Ramos (cell line): ENCODE results near the gene TPRKB.
"Not testable (repeated sequence)": the region's sequence is repeated elsewhere in the genome, so short reads cannot be mapped to it uniquely, and the experiment has no call there.

Experiments used
- in situ Hi-C: fragments of 300-500 bp; cut with MboI; formaldehyde crosslinking; loops from one replicate; pipeline ENCODE4 v1.14.3; 2022; ENCODE audit warnings: low sequenced_read_pairs; ENCODE audit not compliant: unreplicated experiment

The TPRKB gene

DNA sequence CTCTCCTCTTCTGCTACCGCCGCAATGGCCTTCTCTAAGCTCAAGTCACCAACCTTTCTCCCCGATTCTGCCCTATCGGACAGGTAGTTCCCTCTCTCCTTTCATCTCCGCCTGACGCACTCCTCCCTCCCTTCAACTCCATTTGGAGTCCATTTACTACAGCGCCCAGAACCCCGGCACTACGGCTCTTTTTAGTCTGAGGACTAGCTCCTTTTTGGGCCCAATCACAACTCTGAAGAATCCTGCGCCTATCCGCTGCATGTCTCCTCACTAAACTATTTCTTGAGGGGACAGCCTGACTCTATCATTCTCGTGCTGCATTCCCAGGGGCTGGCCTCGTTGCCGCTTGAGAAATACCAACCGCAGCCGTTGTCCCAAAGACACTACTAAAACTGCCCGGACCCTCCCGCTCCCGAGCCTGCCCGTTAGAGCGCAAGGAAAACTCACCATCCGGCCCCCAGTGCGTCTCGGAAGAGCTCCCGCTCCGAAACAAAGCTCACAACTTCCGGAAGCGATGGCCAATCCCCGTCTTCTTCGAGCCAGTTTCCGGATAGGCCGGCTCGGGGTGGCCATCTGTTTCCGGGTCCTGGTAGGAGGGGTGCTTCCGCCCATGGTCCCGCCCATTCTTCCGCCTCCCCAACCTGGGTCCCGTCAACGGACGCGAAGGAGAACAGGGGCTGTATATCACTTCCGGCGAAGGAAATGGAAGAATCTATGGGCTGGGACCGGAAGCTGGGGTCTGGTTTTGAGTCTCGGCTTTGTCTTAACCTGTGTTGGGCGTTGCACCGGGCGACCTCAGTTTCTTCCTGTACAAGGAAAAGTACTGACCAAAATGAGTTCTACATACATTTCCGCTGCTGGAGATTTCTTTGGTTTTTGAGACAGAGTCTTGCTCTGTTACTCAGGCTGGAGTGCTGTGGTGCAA is at the start of gene TPRKB:
TPRKB (minus strand) TSS at position 491 of the 925 bp plus-strand sequence. CDS start 2,776 bp downstream, outside the sequence.
- in situ Hi-C loops, result no loop called here

DNA sequence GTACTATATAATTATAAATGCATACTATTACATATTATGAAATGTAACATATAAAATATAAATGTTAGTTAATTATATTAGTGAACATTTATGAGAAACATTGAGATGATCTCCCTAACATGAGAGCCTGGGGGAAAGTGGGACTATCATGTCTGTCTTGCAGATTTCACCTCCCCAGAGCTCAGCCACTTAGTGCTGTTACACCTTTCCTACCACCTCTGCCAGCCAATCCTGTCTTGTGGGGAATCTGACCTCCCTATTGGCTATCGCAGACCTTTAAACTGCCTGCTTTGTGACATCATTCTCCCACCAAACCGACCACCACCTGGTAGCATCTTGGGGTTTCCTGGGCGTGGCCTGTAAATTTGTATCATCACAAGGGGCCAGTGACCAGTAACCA is 46.7 kb upstream of the TPRKB start, which contains the start of gene C2orf78:
C2orf78 (plus strand) TSS at position 301 of the 400 bp plus-strand sequence. CDS start 127 bp downstream, outside the sequence.
- in situ Hi-C loops, result not testable (repeated sequence)

DNA sequence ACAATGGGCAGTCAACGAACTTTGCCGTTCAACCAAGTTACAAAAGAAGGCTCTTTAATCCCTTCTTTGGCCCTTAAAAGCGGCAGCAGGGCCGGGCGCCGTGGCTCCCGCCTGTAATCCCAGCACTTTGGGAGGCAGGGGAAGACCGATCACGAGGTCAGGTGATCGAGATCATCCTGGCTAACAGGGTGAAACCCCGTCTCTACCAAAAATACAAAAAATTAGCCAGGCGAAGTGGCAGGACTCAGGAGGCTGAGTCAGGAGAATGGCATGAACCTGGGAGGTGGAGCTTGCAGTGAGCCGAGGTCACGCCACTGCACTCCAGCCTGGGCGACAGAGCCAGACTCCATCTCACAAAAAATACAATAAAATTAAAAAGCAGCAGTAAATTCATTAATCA is 46.3 kb upstream of the TPRKB start:
- in situ Hi-C loops, result not testable (repeated sequence)

DNA sequence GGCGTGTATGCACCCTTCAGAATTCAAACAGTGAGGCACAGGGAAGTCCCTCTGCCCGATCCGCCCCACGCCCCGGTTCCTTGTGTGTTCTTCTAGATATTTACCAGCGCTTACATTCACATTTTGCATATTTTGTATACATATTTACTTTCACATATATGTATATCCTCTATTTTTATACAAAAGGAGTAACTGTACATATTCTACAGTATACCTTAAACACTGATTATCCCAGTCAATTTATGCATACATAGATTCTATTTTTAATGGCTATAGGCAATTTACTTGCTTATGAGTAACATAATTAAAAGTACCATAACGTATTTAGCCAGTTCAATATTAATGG is 43.1 kb upstream of the TPRKB start:
- in situ Hi-C loops, result no loop called here

DNA sequence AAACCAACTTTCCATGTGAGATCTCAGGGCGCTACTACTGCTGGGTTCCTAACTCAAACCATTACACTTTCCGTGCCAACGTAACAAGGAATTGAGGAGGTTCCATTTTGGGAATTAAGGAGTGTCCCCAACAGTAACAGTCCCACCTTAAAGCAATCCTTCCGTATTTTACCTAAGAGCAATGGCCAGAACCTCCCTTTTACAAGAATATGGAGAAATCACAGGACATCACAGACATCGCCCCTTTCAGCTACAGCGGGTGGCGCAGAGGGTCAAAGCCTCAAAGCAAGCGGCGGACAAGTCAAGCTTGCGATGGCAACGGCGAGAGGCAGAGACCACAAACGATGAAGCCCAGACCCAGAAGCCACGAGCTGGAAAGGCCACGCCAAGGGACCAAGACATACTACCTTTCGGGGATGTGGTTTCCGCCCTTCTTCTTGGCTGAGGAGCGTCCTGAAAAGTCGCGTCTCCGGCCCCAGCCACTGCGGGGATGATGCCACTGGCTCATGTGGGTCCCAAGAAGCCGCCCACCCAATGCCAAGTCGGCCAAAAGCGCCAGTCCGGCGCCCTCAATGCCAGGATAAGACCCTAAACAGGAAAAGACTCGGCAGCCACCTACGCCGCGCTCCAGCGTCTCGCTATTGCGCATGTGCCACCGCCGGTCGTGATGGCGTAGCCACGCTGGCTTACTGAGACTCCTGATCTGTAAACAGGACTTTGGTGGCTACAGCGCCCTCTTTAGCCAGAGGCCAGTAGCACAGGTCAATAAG is 42.5 kb upstream of the TPRKB start, which contains the start of gene DUSP11:
DUSP11 (minus strand) TSS at position 637 of the 770 bp plus-strand sequence; CDS start at position 508, 129 bp downstream.
- in situ Hi-C loops, result no loop called here

DNA sequence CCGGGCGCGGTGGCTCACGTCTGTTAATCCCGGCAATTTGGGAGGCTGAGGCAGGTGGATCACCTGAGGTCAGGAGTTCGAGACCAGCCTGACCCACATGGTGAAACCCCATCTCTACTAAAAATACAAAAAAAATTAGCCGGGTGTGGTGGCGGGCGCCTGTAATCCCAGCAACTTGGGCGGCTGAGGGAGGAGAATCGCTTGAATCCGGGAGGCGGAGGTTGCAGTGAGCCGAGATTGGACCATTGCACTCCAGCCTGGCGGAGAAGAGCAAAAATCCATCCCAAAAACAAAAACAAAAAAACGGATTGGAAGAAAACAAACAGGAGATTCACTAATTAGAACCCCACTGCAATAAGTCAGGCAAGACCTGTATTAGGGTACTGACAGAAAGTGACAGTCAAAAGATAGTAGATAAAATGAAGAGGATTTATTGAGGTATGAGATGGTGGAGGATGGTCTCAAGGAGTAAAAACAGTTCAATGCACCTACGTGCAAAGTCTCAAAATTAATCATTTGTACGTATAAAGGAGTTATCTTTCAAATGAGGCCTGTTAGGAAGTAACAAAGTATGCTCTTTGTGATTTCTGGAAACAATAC is 41.8 kb upstream of the TPRKB start:
- in situ Hi-C loops, result not testable (repeated sequence)

DNA sequence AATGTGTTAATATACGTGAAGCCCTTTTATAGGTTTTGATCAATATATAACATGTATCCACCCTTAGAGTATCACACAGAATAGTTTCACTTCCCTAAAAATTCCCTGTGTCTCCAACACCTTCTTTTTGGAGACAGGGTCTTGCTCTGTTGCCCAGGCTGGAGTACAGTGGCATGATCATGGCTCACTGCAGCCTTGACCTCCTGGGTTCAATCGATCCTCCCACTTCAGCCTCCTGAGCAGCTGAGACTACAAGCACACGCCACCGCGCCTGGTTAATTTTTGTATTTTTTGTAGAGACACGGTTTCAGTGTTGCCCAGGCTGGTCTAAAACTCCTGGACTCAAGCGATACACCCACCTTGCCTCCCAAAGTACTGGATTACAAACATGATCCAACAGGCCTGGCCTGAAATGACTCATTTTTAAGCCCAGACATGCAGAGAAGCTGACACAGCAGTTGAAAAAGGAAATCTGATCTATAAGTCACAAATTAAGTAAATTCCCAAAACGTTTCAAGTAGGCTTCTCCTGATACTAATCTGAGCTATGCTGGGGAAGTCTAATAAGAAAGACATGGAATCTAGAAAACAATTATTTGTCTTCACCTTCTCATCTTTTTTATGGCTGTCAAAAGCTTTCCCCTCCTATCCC is 39.8 kb upstream of the TPRKB start:
- in situ Hi-C loops, result no loop called here

DNA sequence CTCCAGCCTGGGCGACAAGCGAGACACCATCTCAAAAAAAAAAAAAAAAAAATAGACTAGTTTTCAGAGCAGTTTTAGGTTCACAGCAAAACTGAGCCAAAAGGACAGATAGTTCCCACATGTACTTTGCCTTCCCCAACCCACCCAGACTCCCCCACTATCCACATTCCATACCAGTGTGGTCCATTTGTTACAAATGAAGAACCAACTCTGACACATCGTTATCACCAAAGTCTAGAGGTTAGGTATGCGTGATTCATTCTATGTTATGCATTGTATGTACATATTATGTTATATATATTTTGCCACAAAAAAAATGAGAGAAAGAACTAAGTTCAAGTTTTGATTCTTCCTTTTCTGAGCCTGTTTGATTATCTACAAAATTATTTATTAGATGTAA is 39.2 kb upstream of the TPRKB start:
- in situ Hi-C loops, result no loop called here

DNA sequence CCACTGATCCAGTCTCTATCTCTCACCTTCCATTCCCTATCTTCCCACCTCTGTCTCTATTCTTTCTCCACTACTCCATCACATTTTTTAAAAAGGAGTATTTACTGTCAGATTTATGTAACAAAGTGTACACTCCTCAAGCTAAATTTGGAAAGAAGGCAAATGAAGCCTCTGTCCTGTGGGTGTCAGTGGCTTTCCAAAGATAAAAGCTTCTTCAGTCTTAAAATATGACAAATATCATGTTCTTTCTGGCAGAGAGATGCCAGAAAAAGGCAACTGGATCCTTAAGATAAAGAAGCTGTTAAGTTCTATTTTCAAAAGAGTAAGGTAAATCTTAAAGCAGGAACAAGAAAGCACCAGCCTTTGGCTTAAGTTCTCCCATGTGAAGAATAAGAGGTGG is 35.7 kb upstream of the TPRKB start:
- in situ Hi-C loops, result no loop called here

DNA sequence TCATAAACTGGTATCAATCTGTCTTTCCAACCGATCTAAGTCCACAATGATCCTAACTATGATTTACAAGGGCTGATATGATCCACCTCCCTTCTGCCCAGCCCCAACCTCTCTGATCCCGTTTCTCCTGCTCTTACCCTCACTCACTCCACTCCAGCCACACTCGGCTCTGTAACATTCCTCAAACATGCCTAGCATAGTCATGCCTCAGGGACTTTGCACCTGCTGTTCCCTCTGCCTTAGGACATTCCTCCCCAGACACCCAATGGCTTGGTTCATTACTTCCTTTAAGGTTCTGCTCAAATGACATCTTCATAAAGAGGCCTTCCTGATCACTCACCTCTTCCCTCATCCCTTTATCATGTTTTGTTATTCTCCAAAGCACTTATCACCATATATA is 33.6 kb upstream of the TPRKB start:
- in situ Hi-C loops, result no loop called here

DNA sequence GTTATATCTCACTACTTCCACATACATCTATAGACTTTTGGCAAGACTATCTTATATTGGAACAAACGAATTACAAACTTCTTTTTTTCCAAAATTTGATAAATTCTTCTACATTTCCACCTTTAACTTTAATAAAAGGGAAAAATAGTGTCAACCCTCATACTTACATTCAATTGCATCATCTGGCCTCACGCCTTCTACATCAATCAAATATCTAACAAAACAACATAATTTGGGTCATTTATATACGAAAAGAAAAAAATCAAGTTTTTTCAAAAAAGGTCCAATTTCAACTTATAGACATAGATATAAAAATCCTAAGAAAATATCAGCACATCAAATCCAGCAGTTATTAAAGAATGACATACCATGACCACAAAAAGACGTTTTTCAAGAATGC is 29.8 kb upstream of the TPRKB start:
- in situ Hi-C loops, result no loop called here

DNA sequence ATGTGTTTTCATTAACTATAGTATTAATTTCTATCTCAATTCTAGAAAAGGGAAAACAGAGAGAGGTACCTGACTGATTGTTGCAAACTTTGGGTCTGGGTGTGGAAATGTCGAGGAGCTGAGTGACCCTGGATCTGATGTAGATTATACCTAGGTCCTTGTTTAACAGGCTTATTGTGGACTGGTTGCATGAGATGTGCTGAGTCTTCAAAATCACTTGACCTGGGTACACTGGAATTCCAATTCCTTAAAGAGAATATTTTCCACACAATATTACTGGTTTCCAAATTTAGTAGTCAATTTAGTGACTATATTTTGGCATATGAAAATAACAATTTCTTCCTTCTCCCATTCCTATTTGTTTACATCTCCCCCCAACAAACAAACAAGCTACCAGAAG is 29.2 kb upstream of the TPRKB start:
- in situ Hi-C loops, result no loop called here

DNA sequence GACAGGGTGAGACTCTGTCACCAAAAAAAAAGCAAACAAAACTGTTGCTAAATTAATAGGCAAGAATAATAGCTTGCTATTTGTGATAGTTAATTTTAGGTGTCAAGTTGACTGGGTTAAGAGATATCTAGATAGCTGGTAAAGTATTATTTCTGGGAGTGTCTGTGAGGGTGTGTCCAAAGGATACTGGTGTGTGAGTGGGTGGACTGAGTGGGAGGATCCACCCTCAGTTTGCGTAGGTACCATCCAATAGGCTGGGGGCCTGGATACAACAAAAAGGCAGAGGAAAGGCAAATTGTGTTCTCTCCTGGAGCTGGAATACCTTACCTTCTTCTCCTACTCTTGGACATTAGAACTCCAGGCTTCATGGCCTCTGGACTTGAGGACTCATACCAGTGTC is 27.8 kb upstream of the TPRKB start:
- in situ Hi-C loops, result no loop called here

DNA sequence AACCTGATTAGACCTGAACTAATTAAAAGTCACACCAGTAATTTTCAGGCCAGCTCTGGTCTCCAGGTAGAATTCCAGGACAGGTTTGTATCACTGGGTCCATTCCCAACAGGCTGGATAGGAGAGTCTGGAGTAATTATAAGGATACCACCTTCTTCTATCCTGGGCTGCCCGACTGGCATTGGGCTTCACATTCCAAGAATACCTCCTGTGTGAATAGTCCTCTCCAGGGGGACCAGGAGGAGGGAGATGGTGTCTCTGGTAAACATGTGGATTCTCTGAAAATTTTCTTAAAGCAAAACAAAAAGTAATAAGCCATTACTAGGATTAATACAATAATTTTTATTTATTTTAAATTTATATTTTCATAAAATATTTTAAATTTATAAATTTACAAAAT is 25.4 kb upstream of the TPRKB start:
- in situ Hi-C loops, result no loop called here

DNA sequence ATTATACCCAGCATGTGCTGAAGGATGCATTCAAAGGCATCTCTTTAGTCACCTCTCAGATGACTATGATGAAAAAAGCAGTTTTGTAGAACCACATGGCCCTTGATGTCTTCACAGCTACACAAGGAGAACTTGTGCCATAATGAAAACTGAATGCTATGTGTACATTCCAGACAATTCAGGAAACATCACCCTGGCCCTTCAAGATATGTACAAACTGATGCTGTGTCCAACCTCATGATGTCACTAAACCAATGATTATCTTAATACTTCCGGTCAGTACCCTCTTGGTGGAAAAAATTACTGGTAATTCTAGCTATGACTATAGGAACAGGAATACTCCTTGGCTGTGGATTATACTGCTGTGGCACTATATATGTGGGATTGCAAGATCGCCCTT is 22.8 kb upstream of the TPRKB start:
- in situ Hi-C loops, result no loop called here

DNA sequence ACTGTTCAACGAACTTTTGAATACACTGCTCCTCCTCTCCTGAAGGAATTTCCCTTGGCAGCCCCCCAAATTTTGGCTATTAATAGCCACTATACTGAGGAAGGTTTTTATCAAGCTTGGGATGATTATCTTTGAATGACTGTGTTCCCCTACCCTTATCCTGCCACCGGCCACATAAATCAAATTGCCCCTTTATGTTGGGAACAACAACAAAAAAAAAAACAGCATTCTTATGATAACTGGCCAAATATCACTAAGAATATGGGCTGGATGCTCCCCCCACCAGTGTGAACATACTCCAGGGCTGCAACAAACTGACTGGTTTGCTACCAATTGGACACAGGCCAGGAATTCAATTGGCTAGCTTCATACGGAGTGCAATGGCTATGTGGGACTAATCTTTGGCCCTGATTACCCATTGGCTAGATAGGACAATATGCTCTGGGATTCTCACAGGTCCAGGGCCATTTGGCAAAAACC is 22.2 kb upstream of the TPRKB start:
- in situ Hi-C loops, result no loop called here

DNA sequence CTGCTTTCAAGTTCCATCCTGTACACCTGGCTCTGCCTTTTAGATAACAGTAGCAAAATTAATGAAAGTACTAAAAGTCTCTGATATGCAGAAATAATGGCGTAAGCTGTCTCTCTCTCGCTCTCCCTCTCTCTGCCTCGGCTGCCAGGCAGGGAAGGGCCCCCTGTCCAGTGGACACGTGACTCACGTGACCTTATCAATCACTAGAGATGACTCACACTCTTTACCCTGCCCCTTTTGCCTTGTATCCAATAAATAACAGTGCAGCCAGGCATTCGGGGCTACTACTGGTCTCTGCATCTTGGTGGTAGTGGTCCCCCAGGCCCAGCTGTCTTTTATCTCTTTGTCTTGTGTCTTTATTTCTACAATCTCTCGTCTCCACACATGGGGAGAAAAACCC is 17.2 kb upstream of the TPRKB start:
- in situ Hi-C loops, result not testable (repeated sequence)

DNA sequence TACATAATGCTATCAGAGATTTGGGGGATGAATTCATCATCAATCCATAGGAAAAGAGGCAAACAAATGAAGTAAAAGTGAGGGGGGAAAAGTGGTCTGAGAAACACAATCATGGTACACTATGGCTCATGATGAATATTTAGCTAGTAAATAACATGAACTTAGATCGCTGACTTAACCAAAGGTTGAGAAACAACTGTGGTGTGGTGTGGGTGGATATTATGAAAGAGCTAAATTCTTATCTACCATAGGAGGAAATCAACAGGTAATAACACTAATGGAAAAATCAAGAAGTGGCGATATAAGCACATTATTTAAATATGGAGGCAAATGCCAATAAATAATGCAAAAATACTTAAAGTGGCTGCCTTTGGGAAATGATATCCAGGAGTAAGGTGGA is 12.2 kb upstream of the TPRKB start:
- in situ Hi-C loops, result no loop called here

DNA sequence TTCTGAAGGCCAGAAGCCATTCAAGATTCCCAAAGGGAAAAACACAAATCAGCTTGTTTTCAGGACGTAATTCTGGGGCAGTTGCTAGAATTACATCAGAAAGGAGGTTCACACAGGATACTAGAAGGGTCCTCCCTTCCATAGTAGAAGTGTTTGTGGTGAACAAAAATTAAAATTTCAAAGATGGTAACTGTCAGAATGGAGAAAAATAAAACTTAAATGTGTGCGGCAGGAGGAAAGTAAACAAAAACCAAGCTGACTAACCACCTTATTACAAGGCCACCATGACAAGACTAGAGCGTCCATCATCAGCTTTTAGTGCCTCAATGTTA is 9.7 kb upstream of the TPRKB start:
- in situ Hi-C loops, result no loop called here
